Subcutaneous abdominal adipose tissue (tissue), 5 donors: ENCODE measurements around the gene ADD1.
"Not testable (repeated sequence)": the region's sequence is repeated elsewhere in the genome, so short reads cannot be mapped to it uniquely, and the experiment has no call there.

ENCODE experiments used
- H3K27ac ChIP-seq: one replicate; pipeline ENCODE4 v1.7.0; 2013; ENCODE audit warnings: low read depth, mild to moderate bottlenecking, inconsistent platforms, low read length, moderate library complexity
- H3K27me3 ChIP-seq, 5 donors: one replicate each; pipeline ENCODE4 v1.7.0; 2013; ENCODE audit warnings: low read length in 5 of 5, inconsistent platforms in 1 of 5; ENCODE audit not compliant: control insufficient read depth in 5 of 5, insufficient read depth in 4 of 5
- H3K36me3 ChIP-seq, 5 donors: one replicate each; pipeline ENCODE4 v1.7.0; 2013; ENCODE audit warnings: low read length in 5 of 5; ENCODE audit not compliant: control insufficient read depth in 5 of 5, insufficient read depth in 5 of 5
- H3K4me1 ChIP-seq, 5 donors: one replicate each; pipeline ENCODE4 v1.7.0; 2013; ENCODE audit warnings: low read length in 5 of 5, mild to moderate bottlenecking in 3 of 5, moderate library complexity in 1 of 5; ENCODE audit not compliant: control insufficient read depth in 5 of 5, insufficient read depth in 5 of 5
- H3K4me3 ChIP-seq, 5 donors: one replicate each; pipeline ENCODE4 v1.7.0; 2013; ENCODE audit warnings: low read length in 5 of 5, low read depth in 1 of 5
- H3K9ac ChIP-seq, 5 donors: one replicate each; pipeline ENCODE4 v1.7.0; 2013; ENCODE audit warnings: low read length in 5 of 5, mild to moderate bottlenecking in 4 of 5, moderate library complexity in 3 of 5
- H3K9me3 ChIP-seq, 5 donors: one replicate each; pipeline ENCODE4 v1.7.0; 2013; ENCODE audit warnings: low read length in 5 of 5; ENCODE audit not compliant: control insufficient read depth in 5 of 5
- donor health status: healthy.
- donor health status: healthy.
- donor health status: healthy.
- donor health status: healthy.
- donor health status: healthy.

The ADD1 gene

DNA sequence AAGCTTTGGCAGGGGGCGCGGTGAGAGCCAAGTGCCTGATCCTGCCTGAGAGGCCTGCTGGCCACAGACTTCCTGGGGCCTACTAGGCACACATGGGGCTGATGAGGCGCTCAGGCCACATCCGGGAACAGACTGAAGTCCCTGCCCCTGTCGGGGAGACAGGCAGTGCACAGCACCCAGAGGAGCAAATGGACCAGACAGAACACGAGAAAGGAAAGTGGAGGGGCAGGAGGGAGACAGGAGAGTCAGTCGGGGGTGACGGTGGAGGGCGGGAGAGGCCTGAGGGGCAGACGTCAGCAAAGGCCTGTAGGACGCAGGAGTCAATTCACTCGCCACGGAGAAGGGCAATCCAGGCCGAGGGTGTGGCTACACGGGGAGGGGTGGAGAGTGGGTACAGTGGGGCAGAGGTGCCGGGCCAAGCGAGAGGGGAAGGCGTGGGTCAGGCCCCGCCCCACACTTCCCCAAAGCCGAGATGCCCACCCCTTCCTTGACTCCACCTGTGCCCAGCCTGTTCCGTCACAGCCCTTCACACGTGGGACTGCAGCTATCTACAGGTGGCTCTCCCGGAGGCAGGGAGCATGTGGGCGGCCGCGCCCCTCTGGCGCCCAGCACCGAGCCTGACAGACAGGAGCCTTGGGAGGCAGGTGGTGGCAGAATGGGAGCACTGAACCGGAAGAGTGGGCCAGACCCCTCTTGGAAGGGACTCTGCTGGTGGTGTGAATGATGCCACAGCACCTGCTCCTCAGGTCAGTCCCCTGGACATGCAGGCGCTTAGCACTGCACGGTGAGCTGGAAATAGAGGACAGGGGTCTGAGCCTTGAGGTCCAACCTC lies 99.1 kb downstream of the ADD1 start:
- H3K4me3 ChIP-seq: no peak overlapping the region
- H3K27me3 ChIP-seq: no peaks in the 10 kb centered on the region
- H3K9ac ChIP-seq: no peak overlapping the region
- H3K36me3 ChIP-seq: peaks cover 0 to 98% (median 96%) of the 10 kb centered on the region in 5 donors
- H3K9me3 ChIP-seq: no peaks in the 10 kb centered on the region
- peaks cover 0 to 1% (median 0%) of the 10 kb centered on the region in 5 donors for H3K4me1 ChIP-seq
- H3K27ac ChIP-seq: no peak overlapping the region

DNA sequence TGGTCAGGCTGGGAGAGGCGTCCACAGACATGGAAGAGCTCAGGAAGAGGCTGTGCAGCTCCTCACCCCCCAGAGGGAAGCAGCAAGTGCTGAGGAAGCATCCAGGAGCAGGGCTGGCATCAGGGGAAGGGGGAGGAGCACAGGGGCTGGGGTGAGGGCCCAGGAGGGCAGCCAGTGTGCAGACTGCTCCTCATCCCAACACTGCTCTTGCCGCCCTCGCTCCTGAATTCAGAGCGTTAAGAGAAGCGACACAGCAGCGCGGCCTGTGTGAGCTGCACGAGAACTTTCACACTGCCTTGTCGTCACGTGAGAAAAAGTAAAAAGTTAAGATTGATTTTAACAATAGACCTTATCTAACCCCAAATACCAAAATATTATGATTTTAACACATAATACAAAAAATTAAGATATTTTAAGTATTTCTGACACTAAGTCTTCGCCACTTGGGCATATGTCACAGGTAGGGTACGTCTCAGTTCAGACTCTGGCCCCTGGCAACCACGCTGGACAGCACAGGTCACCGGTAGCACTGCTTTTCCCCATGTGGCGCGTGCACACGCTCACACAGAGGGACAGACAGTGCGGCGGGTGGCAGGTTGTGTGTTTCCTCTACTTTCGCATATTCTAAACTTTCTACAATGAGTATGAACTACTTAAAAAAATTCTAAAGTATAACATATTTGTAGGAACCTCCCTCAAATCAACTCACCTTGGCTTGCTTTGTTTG lies 99.9 kb downstream of the ADD1 start:
- Histone ChIP-seq H3K27ac (no peak overlapping the region), H3K4me3 (no peak overlapping the region), H3K9ac (no peak overlapping the region), H3K4me1 (peaks cover 0 to 3% (median 0%) of the 10 kb centered on the region in 5 donors), H3K9me3 (no peaks in the 10 kb centered on the region), H3K36me3 (peaks cover 0 to 99% (median 94%) of the 10 kb centered on the region in 5 donors), H3K27me3 (no peaks in the 10 kb centered on the region)

DNA sequence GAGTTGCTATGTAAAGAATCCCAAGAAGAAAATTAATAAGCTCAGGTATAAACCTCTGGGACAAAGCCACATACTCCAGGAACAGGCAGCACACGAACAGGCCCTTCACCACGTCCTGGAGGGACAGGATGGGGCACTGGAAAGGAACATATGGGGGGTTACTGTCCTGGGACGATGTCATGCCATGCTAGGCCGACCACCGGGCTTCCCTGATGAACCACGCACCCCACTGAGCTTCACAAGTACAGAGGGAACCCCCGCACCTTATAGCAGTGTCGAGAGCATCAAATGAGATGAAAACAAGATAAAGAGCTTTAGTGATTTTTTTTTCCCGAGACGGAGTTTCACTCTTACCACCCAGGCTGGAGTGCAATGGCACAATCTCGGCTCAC lies 100.4 kb downstream of the ADD1 start:
- H3K9ac ChIP-seq: no peak overlapping the region
- peaks cover 0 to 3% (median 0%) of the 10 kb centered on the region in 5 donors for H3K4me1 ChIP-seq
- H3K27ac ChIP-seq: no peak overlapping the region
- no peaks in the 10 kb centered on the region for H3K27me3 ChIP-seq
- no peaks in the 10 kb centered on the region for H3K9me3 ChIP-seq
- H3K36me3 ChIP-seq: peaks cover 0 to 99% (median 88%) of the 10 kb centered on the region in 5 donors
- no peak overlapping the region for H3K4me3 ChIP-seq

- Histone ChIP-seq H3K9me3 (no peaks in the 10 kb centered on the region), H3K36me3 (peaks cover 0 to 99% (median 88%) of the 10 kb centered on the region in 5 donors), H3K27me3 (no peaks in the 10 kb centered on the region), H3K4me3 (no peak overlapping the region), H3K4me1 (peaks cover 0 to 3% (median 0%) of the 10 kb centered on the region in 5 donors), H3K27ac (no peak overlapping the region), H3K9ac (no peak overlapping the region)
These were observed 101.2 kb downstream of the ADD1 start for GRCh38 chr4:2944586-2945526.

- not testable (repeated sequence) for H3K9ac ChIP-seq, H3K27ac ChIP-seq, H3K9me3 ChIP-seq, H3K4me3 ChIP-seq, H3K4me1 ChIP-seq, H3K27me3 ChIP-seq
- peaks cover 5 to 98% (median 88%) of the 10 kb centered on the region in 5 donors for H3K36me3 ChIP-seq
These were observed 102.3 kb downstream of the ADD1 start for GRCh38 chr4:2945619-2946604.

GRCh38 chr4:2946812-2947600 lies 103.4 kb downstream of the ADD1 start:
- H3K4me3 ChIP-seq: no peak overlapping the region
- peaks cover 0 to 3% (median 0%) of the 10 kb centered on the region in 5 donors for H3K4me1 ChIP-seq
- no peak overlapping the region for H3K9ac ChIP-seq
- peaks cover 7 to 98% (median 87%) of the 10 kb centered on the region in 5 donors for H3K36me3 ChIP-seq
- H3K27me3 ChIP-seq: no peaks in the 10 kb centered on the region
- no peak overlapping the region for H3K27ac ChIP-seq
- H3K9me3 ChIP-seq: no peaks in the 10 kb centered on the region

GRCh38 chr4:2947926-2948325 lies 104.3 kb downstream of the ADD1 start:
- peaks cover 8 to 98% (median 87%) of the 10 kb centered on the region in 5 donors for H3K36me3 ChIP-seq
- H3K4me1 ChIP-seq: peaks cover 0 to 3% (median 0%) of the 10 kb centered on the region in 5 donors
- no peak overlapping the region for H3K4me3 ChIP-seq
- H3K9me3 ChIP-seq: no peaks in the 10 kb centered on the region
- no peaks in the 10 kb centered on the region for H3K27me3 ChIP-seq
- H3K9ac ChIP-seq: no peak overlapping the region
- no peak overlapping the region for H3K27ac ChIP-seq

GRCh38 chr4:2948895-2949781 lies 105.5 kb downstream of the ADD1 start:
- Histone ChIP-seq H3K4me1 (peaks cover 0 to 5% (median 0%) of the 10 kb centered on the region in 5 donors), H3K27ac (no peak overlapping the region), H3K9ac (no peak overlapping the region), H3K4me3 (no peak overlapping the region), H3K9me3 (no peaks in the 10 kb centered on the region), H3K36me3 (peaks cover 12 to 98% (median 87%) of the 10 kb centered on the region in 5 donors), H3K27me3 (no peaks in the 10 kb centered on the region)
